KMS-11 (cell line): Measurements from ENCODE around the gene ANKRD44.

Experiments used
- H2AFZ ChIP-seq: fragments of 200-600 bp; sonication (generic); 2 replicates; pipeline ENCODE4 v1.6.1; 2016; ENCODE audit warnings: antibody characterized with exemption, mixed run types, low read depth
- H3K27ac ChIP-seq: fragments of 200-600 bp; sonication (generic); 2 replicates; pipeline ENCODE4 v1.6.1; 2016; ENCODE audit warnings: mild to moderate bottlenecking, mixed run types
- H3K27me3 ChIP-seq: fragments of 200-600 bp; sonication (generic); 2 replicates; pipeline ENCODE4 v1.6.1; 2017; ENCODE audit warnings: mild to moderate bottlenecking, low read depth, mixed run types, moderate library complexity; ENCODE audit not compliant: insufficient read depth
- H3K36me3 ChIP-seq: fragments of 200-600 bp; sonication (generic); 2 replicates; pipeline ENCODE4 v1.6.1; 2017; ENCODE audit warnings: mild to moderate bottlenecking, mixed run types; ENCODE audit not compliant: insufficient read depth
- H3K4me1 ChIP-seq: fragments of 200-600 bp; sonication (generic); 2 replicates; pipeline ENCODE4 v1.6.1; 2016; ENCODE audit warnings: mild to moderate bottlenecking, low read depth, mixed run types; ENCODE audit not compliant: poor library complexity, severe bottlenecking
- H3K4me2 ChIP-seq: fragments of 200-600 bp; sonication (generic); 2 replicates; pipeline ENCODE4 v1.7.0; 2016; ENCODE audit warnings: mild to moderate bottlenecking, mixed run types
- H3K4me3 ChIP-seq: fragments of 200-600 bp; sonication (generic); IDR thresholded peaks from 2 replicates; pipeline ENCODE4 v1.6.1; 2017; ENCODE audit warnings: low read depth, low read length, mixed read lengths; ENCODE audit not compliant: insufficient read depth
- H3K79me2 ChIP-seq: fragments of 200-600 bp; sonication (generic); 2 replicates; pipeline ENCODE4 v1.6.1; 2016; ENCODE audit warnings: low read depth, mixed run types; ENCODE audit not compliant: insufficient read depth
- H3K9ac ChIP-seq: fragments of 200-600 bp; sonication (generic); 2 replicates; pipeline ENCODE4 v1.6.1; 2016; ENCODE audit warnings: mild to moderate bottlenecking, mixed run types
- H4K20me1 ChIP-seq: fragments of 200-600 bp; sonication (generic); 2 replicates; pipeline ENCODE4 v1.6.1; 2016; ENCODE audit warnings: mild to moderate bottlenecking, mixed run types; ENCODE audit not compliant: insufficient read depth
- CTCF ChIP-seq: fragments of 200-600 bp; sonication (generic); conservative IDR thresholded peaks from 2 replicates; pipeline ENCODE4 v1.6.1; 2017; ENCODE audit warnings: low read depth, mild to moderate bottlenecking, antibody characterized with exemption, low read length, moderate library complexity, mixed read lengths

ANKRD44 gene

GRCh38 chr2:197128126-197128525, 182.5 kb downstream of the ANKRD44 start:
- Histone ChIP-seq H4K20me1 (no peaks in the 10 kb centered on the region), H3K27me3 (no peaks in the 10 kb centered on the region), H3K4me1 (no peaks in the 10 kb centered on the region), H3K79me2 (no peaks in the 10 kb centered on the region), H2AFZ (no peak overlapping the region), H3K4me3 (no peak overlapping the region), H3K27ac (no peak overlapping the region), H3K4me2 (no peak overlapping the region), H3K9ac (no peak overlapping the region), H3K36me3 (no peaks in the 10 kb centered on the region)
- no peak for TF ChIP-seq CTCF

DNA sequence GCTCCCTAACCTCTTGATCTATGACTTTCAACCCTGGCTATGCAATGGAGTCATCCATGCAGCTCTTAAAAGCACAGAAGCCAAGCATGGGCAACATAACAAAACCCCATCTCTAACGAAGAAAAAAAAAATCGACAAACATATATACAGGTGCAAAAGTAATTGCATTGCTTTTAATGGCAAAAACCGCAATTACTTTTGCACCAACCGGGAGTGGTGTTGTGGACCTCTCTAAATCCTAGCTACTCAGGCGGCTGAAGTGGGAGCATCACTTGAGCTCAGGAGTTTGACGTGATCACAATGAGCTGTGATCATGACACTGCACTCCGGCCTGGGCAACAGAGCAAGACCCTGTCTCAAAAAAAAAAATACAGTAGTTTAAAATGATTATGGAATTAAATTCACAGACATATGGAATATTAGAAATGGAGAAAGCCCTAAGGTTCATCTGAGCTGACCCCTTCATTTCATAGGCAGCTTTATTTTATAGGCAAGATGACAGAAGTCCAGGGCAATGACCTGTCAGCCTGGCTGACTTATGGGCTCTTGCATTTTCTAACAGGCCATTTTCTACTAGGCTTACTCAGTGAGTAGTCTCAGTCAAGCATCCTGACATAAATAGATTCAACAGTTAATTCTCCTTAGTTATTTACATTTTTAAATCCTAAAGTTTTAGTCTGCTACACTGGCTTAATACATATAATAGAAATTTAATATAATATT, 183.8 kb downstream of the ANKRD44 start:
- no peak overlapping the region for H3K4me2 ChIP-seq
- H3K4me1 ChIP-seq: no peaks in the 10 kb centered on the region
- H2AFZ ChIP-seq: no peak overlapping the region
- H3K9ac ChIP-seq: no peak overlapping the region
- H3K4me3 ChIP-seq: no peak overlapping the region
- no peaks in the 10 kb centered on the region for H3K36me3 ChIP-seq
- TF ChIP-seq CTCF: no peak
- no peak overlapping the region for H3K27ac ChIP-seq
- no peaks in the 10 kb centered on the region for H3K27me3 ChIP-seq
- H4K20me1 ChIP-seq: no peaks in the 10 kb centered on the region
- H3K79me2 ChIP-seq: no peaks in the 10 kb centered on the region

DNA sequence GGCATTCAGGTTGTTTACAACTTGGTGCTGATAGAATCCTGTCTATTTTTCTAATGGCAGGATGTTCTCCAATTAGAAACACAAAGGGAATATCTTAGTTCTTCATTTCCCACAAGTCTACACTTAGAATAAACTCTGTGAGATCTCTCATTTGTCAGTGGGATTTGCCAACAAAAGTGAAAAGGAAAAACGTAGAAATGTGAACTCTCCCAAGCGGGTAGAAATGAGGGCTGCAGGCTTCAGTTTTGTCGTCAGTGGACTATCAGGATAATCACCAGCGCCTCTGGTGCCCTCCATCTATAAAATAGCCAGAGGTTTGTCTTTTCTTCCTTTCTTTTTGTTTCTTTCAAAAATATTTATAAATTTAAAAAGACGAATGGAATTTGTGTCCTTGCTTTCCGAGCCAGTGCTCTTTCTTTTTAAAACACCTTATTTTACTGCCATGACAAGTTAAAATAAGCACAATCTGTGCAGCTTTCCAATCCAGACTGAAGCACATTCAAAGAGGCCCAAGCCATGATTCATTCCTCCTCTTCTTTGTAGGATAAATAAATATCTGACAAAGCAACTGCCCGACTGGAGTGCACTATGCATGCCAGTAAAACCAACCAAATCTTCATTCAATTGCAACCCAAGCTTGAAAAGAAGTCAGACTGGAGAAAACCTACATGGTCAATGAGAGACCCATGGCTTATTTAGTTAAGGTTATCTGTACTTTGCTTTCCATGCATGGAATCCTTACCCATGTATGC, 185.8 kb downstream of the ANKRD44 start:
- no peak for TF ChIP-seq CTCF
- Histone ChIP-seq H3K4me3 (no peak overlapping the region), H3K4me1 (no peaks in the 10 kb centered on the region), H2AFZ (no peak overlapping the region), H4K20me1 (no peaks in the 10 kb centered on the region), H3K9ac (no peak overlapping the region), H3K27ac (no peak overlapping the region), H3K79me2 (no peaks in the 10 kb centered on the region), H3K27me3 (no peaks in the 10 kb centered on the region), H3K36me3 (no peaks in the 10 kb centered on the region), H3K4me2 (no peak overlapping the region)

GRCh38 chr2:197122821-197123220, 187.8 kb downstream of the ANKRD44 start:
- H3K4me1 ChIP-seq: no peaks in the 10 kb centered on the region
- no peaks in the 10 kb centered on the region for H3K36me3 ChIP-seq
- no peak overlapping the region for H2AFZ ChIP-seq
- no peaks in the 10 kb centered on the region for H3K79me2 ChIP-seq
- no peak overlapping the region for H3K4me3 ChIP-seq
- no peak for TF ChIP-seq CTCF
- H3K27me3 ChIP-seq: no peaks in the 10 kb centered on the region
- H3K9ac ChIP-seq: no peak overlapping the region
- no peak overlapping the region for H3K27ac ChIP-seq
- no peaks in the 10 kb centered on the region for H4K20me1 ChIP-seq
- H3K4me2 ChIP-seq: no peak overlapping the region
